GM19397 (cell line): Measurements from ENCODE around the gene SEC11A.
"Not testable (repeated sequence)": the region's sequence is repeated elsewhere in the genome, so short reads cannot be mapped to it uniquely, and the experiment has no call there.

ENCODE experiments used
- ATAC-seq: cut with Tn5 transposase; IDR thresholded peaks from one replicate; pipeline ENCODE4 v1.9.1; 2021; ENCODE audit warnings: mild to moderate bottlenecking, moderate library complexity; ENCODE audit not compliant: unreplicated experiment

The SEC11A gene

GRCh38 chr15:84716036-84716732 lies at the start of gene SEC11A:
Gene SEC11A, minus strand, starts transcription at chr15:84716139. Its CDS starts 64 bp downstream, at chr15:84716075.
- ATAC-seq = peak; percentile 96

GRCh38 chr15:84765675-84766074 lies 49.7 kb upstream of the SEC11A start:
- ATAC-seq = no peak

GRCh38 chr15:84764989-84765388 lies 49.0 kb upstream of the SEC11A start:
- no peak for ATAC-seq

- ATAC-seq = no peak
These were observed 48.6 kb upstream of the SEC11A start for GRCh38 chr15:84764585-84764984.

- ATAC-seq = no peak
These were observed 47.1 kb upstream of the SEC11A start for GRCh38 chr15:84762840-84763572.

- ATAC-seq = no peak
These were observed 45.7 kb upstream of the SEC11A start for GRCh38 chr15:84761607-84762131.

GRCh38 chr15:84760219-84760618 lies 44.3 kb upstream of the SEC11A start:
- no peak for ATAC-seq

- ATAC-seq = no peak
These were observed 43.1 kb upstream of the SEC11A start for GRCh38 chr15:84759018-84759417.

- no peak for ATAC-seq
These were observed 40.0 kb upstream of the SEC11A start for GRCh38 chr15:84755736-84756527.

GRCh38 chr15:84754889-84755288 lies 39.0 kb upstream of the SEC11A start:
- ATAC-seq = not testable (repeated sequence)

GRCh38 chr15:84752700-84753099 lies 36.8 kb upstream of the SEC11A start:
- ATAC-seq = no peak

GRCh38 chr15:84752195-84752594 lies 36.3 kb upstream of the SEC11A start:
- ATAC-seq = no peak

GRCh38 chr15:84751721-84752120 lies 35.8 kb upstream of the SEC11A start:
- not testable (repeated sequence) for ATAC-seq

GRCh38 chr15:84750583-84751092 lies 34.7 kb upstream of the SEC11A start:
- no peak for ATAC-seq

GRCh38 chr15:84749111-84749991 lies 33.4 kb upstream of the SEC11A start:
- ATAC-seq = peak; percentile 0

- peak; percentile 64 for ATAC-seq
These were observed 32.6 kb upstream of the SEC11A start, which contains the start of gene ZNF592 for GRCh38 chr15:84748274-84749110. Gene ZNF592, plus strand, starts transcription at chr15:84748592. Its CDS starts 34,084 bp downstream, at chr15:84782676.

- ATAC-seq = peak; percentile 41
These were observed 31.7 kb upstream of the SEC11A start for GRCh38 chr15:84747416-84748273.

GRCh38 chr15:84741121-84741520 lies 25.2 kb upstream of the SEC11A start:
- no peak for ATAC-seq
